Posterior vena cava (tissue), 2 donors: ENCODE measurements around the gene PRR7. TPM values are rescaled to one million over a fixed set of nuclear protein-coding genes. Genes with fewer than 3 reads are reported as not detected.
A peak's percentile ranks its signal among the peaks of the same experiment; 100 is the strongest.

ENCODE experiments used
- DNase-seq: peaks from one replicate; pipeline ENCODE4 v3.0.0-alpha.2; 2020; ENCODE audit warnings: low spot score
- intact Hi-C, 2 donors: fragments of 100-400 bp; cut with DNase I; formaldehyde crosslinking; loops; one replicate each; pipeline versions ENCODE4 v1.14.1 to v1.14.2; 2022 to 2023
- total RNA-seq, 2 donors: library from RNA; stranded (reverse); fragmentation: NEBNext Ultra II Directional; extraction: Animal tissue kit (Norgen Biotek cat#: 25700); gene quantifications; one replicate each; pipeline ENCODE4 v1.2.1, GENCODE V29; 2021
- donor health status: DM: yes; HTN: yes; CAD: no.
- donor health status: DM: yes; HTN: yes; CAD: no.

The PRR7 gene
- total RNA-seq, 2 donors from 2014 or later, result 0.79 to 2.0 TPM

- no peak for DNase-seq
- intact Hi-C loops, result no loop called here
Observed at GRCh38 chr5:177503351-177504085, 56.9 kb downstream of the PRR7 start.

DNA sequence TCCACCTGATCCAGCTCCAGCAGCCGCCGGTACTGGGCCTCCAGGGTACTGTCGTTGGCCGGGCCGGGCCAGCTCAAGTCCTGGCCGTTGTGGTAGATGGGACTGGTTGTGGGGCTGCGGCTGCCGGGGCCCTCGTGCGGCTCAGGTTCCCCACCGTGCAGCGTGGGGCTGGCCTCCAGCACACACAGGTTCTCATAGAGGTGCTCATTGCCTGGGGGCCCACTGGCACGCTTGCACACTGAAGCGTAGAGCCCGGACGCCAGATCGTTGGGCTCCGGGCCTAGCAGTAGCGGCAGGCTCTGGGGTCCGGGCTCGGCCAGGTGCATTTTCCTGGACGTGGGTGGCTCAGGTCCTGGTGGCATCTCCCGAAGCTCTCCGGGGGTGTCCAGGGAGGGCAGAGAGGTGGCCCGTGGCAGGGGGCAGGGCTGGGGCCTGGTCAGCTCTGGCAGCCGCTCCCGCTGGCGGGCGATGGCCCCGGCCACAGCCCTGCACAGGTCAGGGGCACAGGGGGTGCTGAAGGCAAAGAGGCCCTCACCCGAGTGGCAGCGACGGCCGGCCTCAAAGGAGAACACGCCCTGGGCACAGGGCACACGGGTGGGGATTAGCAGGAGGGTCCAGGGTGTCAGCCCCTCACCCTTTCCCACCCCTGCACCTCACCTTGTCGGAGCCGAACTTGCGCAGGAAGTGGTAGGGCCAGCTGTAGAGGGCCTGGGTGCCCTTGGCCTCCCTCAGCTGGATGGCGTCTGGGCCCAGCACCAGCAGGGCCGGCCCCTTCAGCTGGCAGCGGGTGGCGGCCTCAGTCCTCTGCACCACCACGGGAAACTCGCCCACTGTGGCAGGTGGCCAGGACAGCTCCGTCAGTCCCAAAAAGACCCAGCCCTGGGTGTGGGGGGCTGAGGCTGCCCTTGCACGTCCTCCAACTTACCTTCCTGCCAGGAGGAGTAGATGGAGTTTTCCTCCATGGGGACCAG, 57.8 kb downstream of the PRR7 start:
- intact Hi-C loops, result no loop called here
- peak; percentile 76 for DNase-seq

GRCh38 chr5:177505075-177505474, 58.5 kb downstream of the PRR7 start:
- peak; percentile 60 for DNase-seq
- intact Hi-C loops, result no loop called here

Other genes with a start within 250 kb of the PRR7 start
- gene RAB24, start 143.1 kb upstream of the PRR7 start, total RNA-seq, result 10 to 100 TPM; 17.4 to 18.6 TPM
- 10 to 100 TPM; 81.8 to 91.9 TPM for gene PRELID1, start 143.0 kb upstream of the PRR7 start, total RNA-seq
- gene MXD3, start 134.9 kb upstream of the PRR7 start, total RNA-seq, result 1 to 10 TPM; 5.4 to 6.1 TPM
- 10 to 100 TPM; 72.4 to 95.7 TPM for gene LMAN2, start 95.1 kb upstream of the PRR7 start, total RNA-seq
- 10 to 100 TPM; 11.3 to 13.4 TPM for gene RGS14, start 88.9 kb upstream of the PRR7 start, total RNA-seq
- not detected for gene SLC34A1, start 62.4 kb upstream of the PRR7 start, total RNA-seq
- not detected for gene PFN3, start 46.2 kb upstream of the PRR7 start, total RNA-seq
- gene F12, start 37.2 kb upstream of the PRR7 start, total RNA-seq, result under 1 TPM; 0.38 to 0.93 TPM
- 10 to 100 TPM; 22.9 to 28.2 TPM for gene GRK6, start 20.1 kb upstream of the PRR7 start, total RNA-seq
- gene DBN1, start 26.8 kb downstream of the PRR7 start, total RNA-seq, result 100 to 1,000 TPM in 1 of 2 donors, 10 to 100 TPM in 1; 94.9 to 121 TPM
- 100 to 1,000 TPM; 448 to 580 TPM for gene PDLIM7, start 50.8 kb downstream of the PRR7 start, total RNA-seq
- 10 to 100 TPM in 1 of 2 donors, 1 to 10 TPM in 1; 8.0 to 19.2 TPM for gene DOK3, start 63.0 kb downstream of the PRR7 start, total RNA-seq
- gene DDX41, start 70.1 kb downstream of the PRR7 start, total RNA-seq, result 10 to 100 TPM; 52.1 to 52.6 TPM
- gene FAM193B, start 107.7 kb downstream of the PRR7 start, total RNA-seq, result 10 to 100 TPM; 33.6 to 36.5 TPM
- gene TMED9, start 145.4 kb downstream of the PRR7 start, total RNA-seq, result 100 to 1,000 TPM; 117 TPM
- 10 to 100 TPM; 17.1 to 17.6 TPM for gene B4GALT7, start 153.3 kb downstream of the PRR7 start, total RNA-seq